GM19240 (cell line): Measurements from ENCODE around the gene TNFRSF1A.

Experiments
- DNase-seq: peaks from one replicate; pipeline ENCODE4 v3.0.0; 2011; ENCODE audit warnings: low spot score; ENCODE audit not compliant: insufficient read length

Gene TNFRSF1A

DNA sequence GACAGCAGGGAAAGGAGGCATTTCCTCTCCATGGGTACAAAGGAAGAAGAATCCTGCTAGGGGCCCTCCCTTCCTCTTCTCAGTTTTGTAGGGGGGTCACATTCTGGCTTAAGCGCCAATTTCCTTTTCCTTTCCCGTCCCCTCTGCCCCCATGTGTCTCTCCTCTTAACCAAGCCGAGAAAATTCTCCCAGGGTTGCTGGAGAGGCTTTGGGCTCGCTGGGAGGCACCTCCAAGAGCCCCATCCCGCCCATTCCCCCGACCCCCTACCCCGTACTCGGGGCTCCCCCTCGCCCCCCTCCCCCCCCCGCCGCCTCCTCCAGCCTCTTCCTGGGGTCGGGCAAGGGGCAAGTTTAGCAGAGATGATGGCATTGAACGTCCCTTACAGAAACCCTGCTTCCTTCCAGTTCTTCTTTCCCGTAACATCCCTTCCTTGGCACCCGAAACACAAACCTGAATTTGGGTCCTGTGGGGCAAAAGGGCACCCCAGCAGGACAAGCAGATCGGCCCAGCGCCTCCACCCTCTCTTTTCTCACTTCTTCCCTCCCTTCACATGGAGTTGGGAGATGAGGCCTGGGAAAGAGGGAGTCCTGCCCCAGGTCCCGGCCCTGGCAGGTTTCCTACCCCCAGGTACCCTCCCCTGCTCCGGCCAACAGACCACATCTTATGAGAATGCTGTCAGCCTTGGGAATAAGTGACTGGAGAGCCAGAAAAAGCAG, 17.7 kb downstream of the TNFRSF1A start:
- DNase-seq: no peak

DNA sequence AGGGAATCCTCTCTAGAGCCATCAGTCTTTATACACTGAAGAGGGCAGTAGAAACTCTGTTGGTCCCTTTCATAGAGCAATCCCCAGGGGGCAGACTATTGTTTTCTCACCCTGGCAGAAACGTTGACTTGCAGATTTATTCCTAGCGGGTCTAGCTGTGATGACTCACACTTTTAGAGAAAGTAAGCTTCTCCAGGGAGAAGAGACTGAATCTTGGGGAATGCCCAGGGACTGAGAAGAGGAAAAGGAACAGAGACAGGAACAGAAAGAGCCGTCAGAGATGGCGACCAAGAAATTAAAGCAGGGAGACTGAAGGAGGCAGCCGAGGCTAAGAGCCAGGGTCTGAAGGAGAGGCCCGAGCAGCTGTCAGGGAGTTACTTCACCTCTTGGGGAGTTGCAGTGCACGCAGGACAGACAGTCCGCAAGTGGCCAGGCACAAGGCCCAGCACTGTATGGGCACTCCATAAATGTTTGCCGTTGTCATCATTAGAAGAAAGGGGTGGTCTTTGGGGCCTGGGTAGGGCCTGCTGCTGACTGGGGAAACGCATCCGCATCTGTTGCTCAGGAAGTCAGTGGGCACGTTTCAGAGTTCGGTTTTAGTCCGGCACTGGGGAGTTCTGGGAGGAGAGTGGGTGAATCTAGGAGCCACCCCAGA, 18.4 kb downstream of the TNFRSF1A start:
- DNase-seq: peak; percentile 58

DNA sequence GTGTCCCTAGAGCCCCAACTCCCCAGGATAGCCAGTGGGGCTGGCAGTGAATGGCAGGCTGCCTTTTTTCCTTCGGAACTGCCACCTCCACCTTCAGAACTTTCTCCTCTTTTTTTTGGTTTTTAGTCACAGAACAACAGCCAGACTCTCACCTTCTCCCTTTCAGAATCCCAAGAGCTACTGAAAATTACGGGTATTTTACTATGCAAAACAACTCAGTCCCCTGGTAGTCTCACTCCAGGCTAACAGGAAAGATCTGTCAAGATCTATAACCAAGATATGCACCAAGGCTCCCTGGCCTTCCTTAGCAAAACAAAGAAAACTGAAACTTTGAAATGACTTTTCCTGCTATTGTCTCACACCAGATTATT, 18.9 kb downstream of the TNFRSF1A start:
- DNase-seq: no peak

DNA sequence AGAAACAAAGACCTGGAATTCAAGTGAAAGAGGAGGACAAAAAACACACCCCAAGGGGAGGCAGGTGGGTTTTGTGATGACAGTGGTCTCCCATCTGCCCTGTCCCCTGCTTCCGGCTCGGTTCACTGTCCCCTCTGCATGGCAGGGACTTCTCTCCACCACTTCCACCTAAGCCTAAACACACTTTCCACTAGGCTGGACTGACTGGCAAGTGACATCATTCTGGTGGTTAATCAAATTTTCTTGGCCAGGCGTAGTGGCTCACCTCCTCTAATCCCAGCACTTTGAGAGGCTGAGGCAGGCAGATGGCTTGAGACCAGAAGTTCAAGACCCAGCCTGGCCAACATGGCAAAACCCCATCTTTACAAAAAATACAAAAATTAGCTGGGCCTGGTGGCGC, 19.5 kb downstream of the TNFRSF1A start:
- no peak for DNase-seq

DNA sequence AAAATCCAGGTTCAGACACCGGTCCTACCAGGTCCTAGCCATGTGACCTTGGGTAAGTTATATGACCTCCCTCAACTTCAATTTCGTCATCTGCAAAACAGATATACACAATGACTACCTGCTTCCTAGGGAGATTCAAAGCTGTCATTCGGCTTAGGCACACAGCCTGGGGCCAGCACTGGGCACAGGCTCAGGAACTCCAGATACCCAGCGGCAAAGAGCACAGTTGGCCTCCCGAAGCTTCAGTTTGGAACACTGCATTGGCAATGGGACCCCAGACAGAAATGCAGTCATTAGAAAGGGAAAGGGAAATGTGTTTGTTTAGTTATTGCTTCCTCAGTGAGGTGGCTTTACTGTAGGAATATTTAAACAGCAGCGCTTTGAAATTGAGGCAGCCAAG, 20.0 kb downstream of the TNFRSF1A start:
- no peak for DNase-seq

- DNase-seq: no peak
Observed at GRCh38 chr12:6319446-6319845, 22.4 kb downstream of the TNFRSF1A start.

GRCh38 chr12:6318440-6318879, 23.4 kb downstream of the TNFRSF1A start:
- DNase-seq: no peak

DNA sequence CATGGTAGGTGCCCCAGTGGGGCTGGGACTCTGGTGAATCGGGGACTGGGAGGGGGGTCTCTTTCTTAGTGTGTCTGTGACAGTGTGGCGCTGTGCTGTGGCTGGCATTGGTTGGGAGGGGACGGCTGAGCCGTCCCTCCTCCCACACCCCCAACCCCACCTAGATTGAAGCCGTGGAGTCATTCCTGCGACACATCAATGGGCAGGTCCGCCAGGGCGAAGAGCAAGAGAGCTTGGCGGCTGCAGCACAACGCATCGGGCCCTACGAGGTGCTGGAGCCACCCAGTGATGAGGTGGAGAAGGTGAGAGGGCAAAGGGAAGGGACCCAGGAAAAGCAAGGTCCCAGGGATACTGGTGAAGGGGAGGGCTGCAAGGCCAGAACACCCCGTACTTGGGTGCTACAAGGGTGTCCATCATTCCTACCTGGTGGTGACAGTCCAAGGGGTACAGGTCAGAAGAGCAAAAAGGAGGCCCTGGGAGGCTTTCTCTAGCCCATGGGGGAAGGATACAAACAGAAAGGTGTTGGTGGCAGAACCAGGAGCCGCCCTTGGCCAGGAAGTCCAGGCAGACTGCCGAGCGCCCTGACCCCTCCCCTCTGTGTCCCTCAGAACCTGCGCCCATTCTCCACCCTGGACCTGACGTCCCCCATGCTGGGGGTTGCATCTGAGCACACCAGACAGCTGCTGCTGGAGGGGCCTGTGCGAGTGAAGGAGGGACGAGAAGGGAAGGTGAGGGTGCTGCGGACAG, 24.0 kb downstream of the TNFRSF1A start:
- DNase-seq: no peak

GRCh38 chr12:6316921-6317692, 24.8 kb downstream of the TNFRSF1A start:
- no peak for DNase-seq

DNA sequence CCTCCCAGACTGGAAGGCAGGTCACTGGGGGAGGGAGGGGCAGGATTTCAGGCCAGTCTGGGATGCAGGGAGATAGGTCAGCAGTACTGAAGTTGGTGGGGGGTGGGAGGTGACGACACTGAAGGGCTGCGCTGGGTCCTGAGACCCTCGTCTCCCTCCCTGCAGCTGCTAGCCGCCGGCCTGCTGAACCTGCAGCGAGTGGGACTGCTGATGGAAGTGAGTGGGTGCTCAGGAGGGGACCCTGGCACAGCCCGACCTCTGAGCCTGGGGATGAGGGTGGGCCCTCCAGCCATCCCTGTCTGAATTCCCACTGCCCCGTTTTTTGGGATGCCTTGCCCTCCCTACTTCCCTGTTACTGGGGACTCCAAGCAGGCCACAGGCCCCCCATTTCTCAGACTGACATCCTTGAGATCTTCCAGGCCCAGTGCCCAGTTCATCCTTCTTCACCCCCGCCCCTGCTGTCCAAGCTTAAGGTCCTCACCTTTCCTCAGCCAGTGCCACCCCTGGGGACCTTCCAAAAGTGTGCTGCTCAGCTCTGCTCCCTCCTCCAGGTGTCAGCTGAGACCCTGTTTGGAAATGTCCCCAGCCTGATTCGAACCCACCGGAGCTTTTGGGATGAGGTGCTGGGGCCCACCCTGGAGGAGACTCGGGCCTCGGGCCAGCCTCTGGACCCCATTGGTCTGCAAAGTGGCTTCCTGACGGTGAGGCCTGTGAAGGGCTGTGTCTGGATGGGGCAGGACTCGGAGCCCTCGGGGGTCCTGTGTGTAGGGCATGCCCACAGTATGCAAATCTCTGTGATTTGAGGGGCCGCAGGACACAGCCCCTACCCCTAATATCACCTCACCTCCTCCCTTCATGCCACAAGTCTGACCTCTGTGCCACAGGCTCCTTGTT, 25.9 kb downstream of the TNFRSF1A start:
- no peak for DNase-seq

GRCh38 chr12:6315184-6315583, 26.7 kb downstream of the TNFRSF1A start:
- no peak for DNase-seq

DNA sequence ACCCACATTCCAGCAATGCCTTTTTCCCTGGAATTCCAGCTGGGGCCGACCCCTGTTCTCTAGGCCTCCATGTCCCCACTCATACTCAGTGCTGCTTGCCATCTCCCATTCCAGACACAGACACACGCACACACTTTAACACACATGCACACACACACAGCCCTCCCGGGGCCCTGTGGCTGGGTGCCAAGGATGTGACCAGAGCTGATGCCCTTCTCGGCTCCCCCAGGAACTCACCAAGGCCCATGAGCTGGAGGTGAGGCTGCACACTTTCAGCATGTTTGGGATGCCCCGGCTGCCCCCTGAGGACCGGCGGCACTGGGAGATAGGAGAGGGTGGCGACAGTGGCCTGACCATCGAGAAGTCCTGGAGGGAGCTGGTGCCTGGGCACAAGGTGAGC, 27.1 kb downstream of the TNFRSF1A start:
- no peak for DNase-seq

- DNase-seq: no peak
Observed at GRCh38 chr12:6313326-6313940, 28.4 kb downstream of the TNFRSF1A start.

DNA sequence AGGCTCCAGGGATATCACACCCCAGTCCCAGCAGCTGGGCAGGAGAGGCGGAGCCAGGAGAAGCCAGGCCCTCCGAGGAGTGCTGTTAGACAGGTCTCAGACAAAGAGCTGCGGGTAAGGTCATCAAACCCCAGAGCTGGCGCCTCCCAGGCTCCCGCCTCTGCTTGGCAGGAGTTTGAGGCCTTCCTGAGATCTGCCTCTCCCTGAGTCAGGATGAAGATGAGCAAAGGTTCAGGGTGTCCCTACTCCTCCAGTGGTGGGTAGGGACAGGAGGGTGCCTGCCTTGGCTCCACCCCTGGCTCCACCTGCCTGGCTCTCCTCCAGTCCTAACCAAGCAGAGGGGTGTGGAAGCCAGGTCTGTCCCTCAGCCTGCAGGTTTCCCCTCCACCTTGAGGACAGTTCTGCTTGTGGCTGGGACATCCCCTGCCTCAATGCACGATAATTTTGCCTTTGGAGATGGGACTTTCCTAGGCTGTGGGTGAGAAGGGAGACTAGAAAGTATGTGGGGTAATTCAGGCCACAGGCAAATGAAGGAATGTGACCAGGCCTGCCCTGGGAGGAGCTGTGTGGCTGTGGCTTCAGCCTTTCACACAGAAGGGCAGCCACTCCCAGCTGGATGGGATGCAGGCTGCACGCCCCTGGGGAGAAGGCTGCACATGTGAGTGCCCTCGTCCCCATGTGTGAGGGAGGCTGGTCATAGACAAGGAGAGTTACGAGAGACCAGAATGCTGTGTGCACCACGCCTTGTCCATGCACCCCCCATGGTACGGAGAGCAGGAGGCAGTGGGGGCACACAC, 29.1 kb downstream of the TNFRSF1A start:
- peak; percentile 60 for DNase-seq

- DNase-seq: no peak
Observed at GRCh38 chr12:6311822-6312528, 29.9 kb downstream of the TNFRSF1A start.

GRCh38 chr12:6310771-6311610, 30.9 kb downstream of the TNFRSF1A start:
- no peak for DNase-seq

DNA sequence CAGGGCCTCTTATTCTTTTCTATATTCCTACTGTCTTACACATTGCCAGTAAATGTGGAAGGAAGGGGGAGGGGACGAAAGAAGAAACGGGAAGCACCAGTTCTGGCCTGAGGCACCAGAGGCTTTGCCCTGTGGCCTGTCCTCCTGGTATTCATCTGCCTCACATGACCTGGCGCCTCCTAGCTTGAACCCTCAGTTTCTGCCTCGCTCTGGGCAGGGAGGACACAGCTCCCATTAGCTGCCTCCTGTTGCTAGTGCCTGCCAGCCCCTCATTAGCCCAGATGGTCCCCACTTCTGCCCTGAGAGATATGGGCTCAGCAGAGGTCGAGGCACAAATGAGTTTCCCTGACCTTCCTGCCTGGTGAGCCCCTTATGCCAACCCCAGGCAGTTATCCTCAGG, 34.3 kb downstream of the TNFRSF1A start:
- DNase-seq: no peak
